Stimulated activated naive CD8-positive, alpha-beta T cell treated with anti-CD3 and anti-CD28 coated beads, Interleukin-15, Interleukin-2, amounts not matched to agents 100 U/mL and 50 U/mL, for 24 hours (primary cell): ENCODE data around the gene SORCS2.
"Not testable (repeated sequence)": the region's sequence is repeated elsewhere in the genome, so short reads cannot be mapped to it uniquely, and the experiment has no call there.

Experiments
- ATAC-seq: fragments of 150-1000 bp; cut with Tn5 transposase; one replicate; pipeline ENCODE4 v1.10.0; 2021
- DNase-seq: peaks from one replicate; pipeline ENCODE4 v3.0.0; 2021

The SORCS2 gene

GRCh38 chr4:7556558-7556957 lies 364.2 kb downstream of the SORCS2 start:
- ATAC-seq = no peak
- DNase-seq = no peak

DNA sequence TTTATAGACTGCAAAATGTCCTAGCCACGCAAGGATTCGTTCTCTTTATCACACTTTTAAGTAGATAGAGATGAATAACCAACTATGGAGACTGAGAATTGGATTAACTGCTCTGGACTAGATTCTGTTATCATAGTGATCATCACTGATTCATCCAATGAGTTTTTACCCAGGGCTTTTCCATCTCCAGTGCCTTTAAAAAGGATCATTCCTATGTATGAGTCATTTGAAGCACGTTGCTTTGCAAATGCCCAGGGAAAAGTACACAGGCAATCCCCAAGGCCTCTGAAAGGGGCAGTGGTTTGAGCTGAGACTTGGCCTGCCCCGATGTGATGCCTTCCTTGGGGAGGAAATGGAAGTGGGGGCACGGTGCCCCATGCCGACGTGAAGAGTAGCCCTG lies 365.1 kb downstream of the SORCS2 start:
- ATAC-seq = no peak
- DNase-seq = no peak

DNA sequence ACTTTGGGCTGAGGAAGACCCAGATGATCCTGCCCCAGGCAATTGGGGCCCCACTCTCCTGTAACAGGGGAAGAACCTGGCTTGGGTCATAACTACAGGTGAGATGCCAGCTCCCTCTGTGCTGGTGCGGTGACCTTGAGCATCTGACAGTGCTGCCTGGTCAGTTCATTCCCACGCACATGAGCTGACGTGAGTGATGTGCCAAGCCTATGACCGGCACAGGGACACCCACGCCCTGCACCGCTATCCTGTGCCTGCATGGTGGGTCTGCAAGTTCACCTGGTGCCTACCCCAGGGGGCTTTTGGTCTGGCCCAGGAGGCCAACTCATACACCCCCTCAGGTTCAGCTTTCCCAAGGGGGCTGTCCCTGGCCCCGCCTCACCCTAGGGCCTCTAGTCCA lies 366.1 kb downstream of the SORCS2 start:
- DNase-seq = no peak

DNA sequence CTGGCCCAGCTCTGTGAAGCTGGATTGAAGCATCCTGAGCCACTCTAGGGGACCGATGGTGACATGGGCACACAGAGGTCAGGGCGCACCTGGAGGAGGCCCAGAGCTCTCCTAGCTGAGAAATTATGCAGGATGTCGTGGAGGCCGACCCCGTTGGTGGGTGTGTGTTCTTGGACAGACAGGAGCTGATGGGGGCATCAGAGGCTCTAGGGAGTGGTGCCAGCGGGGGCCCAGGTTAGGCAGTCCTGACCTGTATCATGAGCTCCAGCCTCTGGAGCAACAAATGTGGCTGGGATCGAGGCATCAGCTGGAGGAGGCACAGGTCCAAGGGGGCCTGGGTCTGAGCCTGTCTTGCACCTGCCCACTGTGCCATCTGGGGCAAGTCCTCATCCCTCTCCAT lies 367.0 kb downstream of the SORCS2 start:
- DNase-seq (no peak), ATAC-seq (no peak)

More for the DNA sequence above, 366.1 kb downstream of the SORCS2 start:
- no peak for ATAC-seq

- ATAC-seq (no peak), DNase-seq (no peak)
These were observed 367.5 kb downstream of the SORCS2 start for GRCh38 chr4:7559741-7560395.

DNA sequence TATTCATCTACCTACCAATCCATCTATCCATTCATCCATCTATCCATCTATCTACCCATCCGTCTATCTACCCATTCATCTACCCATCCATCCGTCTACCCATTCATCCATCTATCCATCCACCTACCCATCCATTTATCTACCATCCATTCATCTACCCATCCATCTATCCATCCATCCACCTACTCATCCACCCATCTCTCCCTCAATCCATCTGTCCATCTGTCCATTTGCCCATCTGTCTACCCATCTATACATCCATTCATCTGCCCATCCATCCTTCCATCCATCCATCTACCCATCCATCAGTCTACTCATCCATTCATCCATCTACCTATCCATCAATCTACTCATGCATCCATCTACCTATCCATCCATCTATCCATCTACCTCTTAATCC lies 369.2 kb downstream of the SORCS2 start:
- DNase-seq (no peak), ATAC-seq (no peak)

- ATAC-seq (no peak), DNase-seq (no peak)
These were observed 371.9 kb downstream of the SORCS2 start for GRCh38 chr4:7564242-7564641.

DNA sequence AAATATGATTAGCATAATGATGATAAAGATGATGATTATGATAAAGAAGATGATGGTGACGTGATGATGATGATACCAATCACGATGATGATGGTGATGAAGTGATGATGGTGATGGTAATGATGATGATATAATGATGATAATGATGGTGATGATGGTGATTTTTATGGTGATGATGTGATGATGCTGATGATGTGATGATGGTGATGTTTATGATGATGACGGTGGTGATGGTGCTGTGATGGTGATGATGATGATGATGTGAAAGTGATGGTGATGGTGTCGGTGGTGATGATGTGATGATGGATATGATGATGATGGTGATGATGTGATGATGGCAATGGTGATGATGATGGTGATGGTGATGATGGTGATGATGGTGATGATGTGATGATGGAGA lies 373.1 kb downstream of the SORCS2 start:
- no peak for DNase-seq
- ATAC-seq = no peak

DNA sequence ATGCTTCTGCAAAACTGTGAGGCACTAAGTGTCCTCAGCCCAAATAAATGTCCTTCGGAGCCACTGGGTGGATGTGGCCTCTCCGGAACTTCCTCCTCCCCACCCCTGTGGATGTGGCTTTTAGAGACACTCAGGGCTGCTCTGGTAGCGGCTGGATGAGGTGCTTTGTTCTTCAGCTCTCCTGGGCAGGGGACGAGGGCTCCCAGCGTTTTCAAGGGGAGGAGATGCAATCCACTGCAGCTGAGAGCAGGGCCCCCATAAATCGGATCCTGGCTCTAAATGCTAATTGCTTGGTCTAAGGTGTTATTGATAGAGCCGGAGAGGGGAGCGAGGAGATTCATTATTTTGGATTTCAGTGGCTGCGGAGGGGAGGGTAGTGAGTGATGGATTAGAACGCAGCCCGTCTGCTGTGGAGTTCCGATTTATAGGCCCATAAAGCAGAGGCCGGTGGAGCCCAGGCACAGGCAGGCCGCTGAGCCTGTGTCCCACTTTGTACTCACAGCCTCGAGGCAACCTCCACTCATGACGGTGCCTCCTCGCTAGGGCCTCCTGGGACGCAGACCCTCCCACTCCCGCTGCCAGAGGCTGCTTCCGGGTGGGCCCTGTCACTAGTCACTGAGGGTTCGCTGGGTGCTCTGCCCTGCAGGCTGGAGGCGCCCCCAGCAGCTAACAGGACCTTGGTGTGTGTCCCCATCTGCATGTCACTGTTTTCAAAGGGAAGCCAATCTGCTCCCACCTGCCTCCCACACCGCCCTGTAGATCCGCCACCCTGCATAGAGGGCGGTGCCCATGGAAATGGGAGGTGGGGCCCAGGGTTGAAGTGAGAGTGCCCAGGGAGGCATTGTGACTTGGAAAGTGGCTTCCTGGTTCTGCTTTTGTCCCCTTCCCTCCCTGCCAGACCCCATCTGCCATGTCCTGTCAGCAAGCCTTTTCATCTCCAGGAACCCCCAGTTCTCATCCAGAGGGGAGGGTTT lies 377.8 kb downstream of the SORCS2 start:
- ATAC-seq = no peak
- no peak for DNase-seq

GRCh38 chr4:7571001-7571400 lies 378.7 kb downstream of the SORCS2 start:
- no peak for DNase-seq
- ATAC-seq = no peak

DNA sequence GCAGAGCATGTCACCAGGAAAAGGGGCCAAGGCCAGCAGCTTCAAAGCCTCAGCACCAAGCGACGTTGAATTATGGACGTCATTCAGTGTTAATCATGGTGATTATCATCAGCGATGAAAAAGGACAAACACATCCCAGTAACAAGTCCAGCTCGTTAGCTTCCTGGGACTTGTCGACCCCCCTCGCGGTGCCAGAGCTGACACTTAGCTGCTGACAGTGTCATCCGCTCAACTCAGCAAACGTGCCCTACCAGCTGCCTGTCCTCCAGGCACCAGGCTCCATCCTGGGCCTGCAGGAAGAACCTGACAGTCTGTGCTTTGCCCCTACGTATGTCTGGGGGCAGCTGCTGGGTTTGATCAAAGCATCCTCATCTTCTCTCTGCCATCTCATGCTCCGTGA lies 379.4 kb downstream of the SORCS2 start:
- ATAC-seq (no peak), DNase-seq (no peak)

DNA sequence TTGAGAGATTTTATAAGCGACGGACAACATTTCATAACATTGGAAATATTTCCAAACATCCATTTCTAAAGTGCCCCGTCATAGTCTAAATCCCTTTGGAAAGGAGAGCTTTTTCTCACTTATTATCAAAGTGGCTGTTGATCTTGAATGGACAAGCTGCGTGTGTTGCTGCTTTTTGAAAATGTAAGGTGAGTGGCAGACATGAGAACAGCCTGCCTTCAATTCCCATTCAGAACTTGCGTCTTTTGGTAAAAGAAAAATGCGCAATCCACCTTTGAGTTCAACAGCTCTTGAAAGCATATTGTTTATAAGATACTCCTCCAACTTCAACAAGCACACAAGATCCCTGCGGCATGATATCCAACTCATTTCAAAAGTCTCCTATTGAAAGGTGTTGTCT lies 380.6 kb downstream of the SORCS2 start:
- no peak for ATAC-seq
- no peak for DNase-seq

GRCh38 chr4:7573576-7574091 lies 381.3 kb downstream of the SORCS2 start:
- ATAC-seq (no peak), DNase-seq (no peak)

DNA sequence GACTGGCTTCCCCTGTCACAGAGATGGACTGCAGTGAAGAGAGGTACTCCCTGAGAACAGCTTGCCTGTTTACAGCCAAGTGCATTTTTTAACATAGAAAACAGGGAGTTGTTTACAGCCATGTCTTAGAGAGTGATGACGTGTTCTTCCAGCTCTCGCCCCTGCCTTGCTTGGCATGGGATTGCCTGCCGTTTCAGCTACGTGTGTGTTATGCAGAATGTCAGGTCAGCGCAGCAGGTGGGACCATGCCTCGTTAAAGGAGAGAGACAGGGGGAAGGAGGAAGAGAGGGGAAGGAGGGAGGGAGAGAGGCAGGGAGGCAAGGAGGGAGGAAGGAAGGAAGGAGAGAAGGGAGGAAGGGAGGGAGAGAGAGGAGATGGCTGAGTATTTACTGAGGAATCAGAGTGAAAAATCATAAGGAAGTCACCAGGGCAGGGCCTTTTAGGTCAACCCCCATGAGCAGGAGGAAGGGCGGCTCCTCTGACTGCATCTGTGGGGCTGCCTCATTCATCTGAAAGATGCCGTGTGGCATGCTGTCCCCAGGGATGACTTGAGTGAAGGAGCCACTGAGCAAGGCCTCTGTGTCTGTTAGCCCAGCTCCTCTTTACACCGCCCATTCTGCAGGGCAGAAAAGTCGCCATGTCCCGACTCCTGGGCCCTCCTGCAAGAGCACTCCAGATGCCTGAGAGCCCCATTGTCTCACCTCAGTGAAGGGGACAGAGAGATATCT lies 382.1 kb downstream of the SORCS2 start:
- no peak for ATAC-seq
- DNase-seq = no peak

- ATAC-seq (no peak), DNase-seq (no peak)
These were observed 383.1 kb downstream of the SORCS2 start for GRCh38 chr4:7575426-7575825.

- not testable (repeated sequence) for ATAC-seq, DNase-seq
These were observed 385.2 kb downstream of the SORCS2 start for GRCh38 chr4:7577361-7578039.

- ATAC-seq (no peak), DNase-seq (peak; percentile 17)
These were observed 389.1 kb downstream of the SORCS2 start for GRCh38 chr4:7581477-7581876.

- DNase-seq (no peak), ATAC-seq (no peak)
These were observed 390.2 kb downstream of the SORCS2 start for GRCh38 chr4:7582313-7583097.

DNA sequence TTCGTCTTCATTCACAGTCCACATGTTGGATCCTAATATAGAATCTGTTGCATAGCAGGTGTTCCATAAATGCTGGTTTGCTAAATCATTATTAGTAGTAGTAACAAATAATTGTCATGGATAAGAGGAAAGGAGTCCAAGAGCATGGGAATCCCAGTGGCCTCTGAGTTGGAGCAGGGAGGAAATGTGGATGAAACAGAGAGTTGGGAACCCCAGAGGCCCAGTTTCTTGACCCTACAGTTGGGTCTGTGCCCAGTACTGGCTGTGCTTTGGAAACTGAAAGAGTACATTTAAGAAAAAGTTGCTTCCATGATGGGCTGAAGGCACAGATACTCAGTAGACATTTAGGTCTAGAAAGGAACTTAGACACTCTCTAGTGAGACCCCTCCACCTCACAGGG lies 391.8 kb downstream of the SORCS2 start:
- ATAC-seq = no peak

DNA sequence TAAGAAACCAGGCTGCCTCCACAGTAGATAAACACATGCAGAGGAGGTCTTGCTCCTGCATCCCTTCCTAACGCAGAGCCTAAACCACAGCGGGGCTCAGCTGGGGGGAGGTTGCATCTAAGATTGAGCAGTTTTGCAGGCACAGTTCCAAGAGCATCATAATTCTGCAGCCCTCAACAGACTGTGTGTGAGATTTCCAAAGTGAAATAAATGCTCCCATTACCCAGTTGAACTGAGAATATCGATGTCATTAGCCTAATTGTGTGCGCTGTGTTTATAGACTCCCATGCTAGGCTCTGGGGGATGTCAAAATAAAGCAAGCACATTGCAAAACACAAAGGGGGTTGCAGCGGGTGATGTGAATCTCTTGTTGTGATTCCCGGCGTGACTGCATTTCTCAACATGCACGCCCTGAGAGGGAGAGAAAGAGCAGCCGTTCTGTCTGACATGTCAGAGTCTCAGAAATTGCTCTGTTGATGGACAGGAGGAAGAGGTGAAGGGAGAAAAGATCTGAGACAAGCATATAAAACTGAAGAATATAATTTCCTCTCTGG lies 392.3 kb downstream of the SORCS2 start:
- DNase-seq (no peak), ATAC-seq (no peak)

More for the DNA sequence above, 391.8 kb downstream of the SORCS2 start:
- no peak for DNase-seq

DNA sequence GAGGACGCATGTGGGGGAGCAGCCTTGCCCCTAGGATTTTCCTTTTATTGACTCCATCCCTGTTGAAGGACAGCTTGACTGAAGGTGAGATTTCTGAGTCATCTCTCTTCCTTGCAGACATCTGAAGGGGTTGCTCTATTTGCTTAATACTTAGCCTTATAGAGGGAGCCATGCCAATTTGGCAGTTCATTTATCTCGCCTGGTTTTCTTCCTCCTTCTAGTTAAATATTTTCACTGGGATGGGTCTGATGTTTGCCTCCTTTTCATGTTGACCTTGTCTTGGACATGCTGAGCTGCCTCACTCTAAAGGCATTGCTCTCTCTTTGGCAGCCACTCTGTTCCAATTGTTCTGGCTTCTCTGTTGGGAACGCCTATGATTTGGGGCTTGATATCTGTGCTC lies 393.4 kb downstream of the SORCS2 start:
- DNase-seq (no peak), ATAC-seq (no peak)
